GM23248 (cell line): Measurements from ENCODE around the gene SLC29A3.

Experiments used
- EZH2 ChIP-seq: fragments of 200-600 bp; sonication (generic); IDR thresholded peaks from 2 replicates; pipeline ENCODE4 v1.6.1; 2018; ENCODE audit warnings: antibody characterized with exemption, mild to moderate bottlenecking; ENCODE audit not compliant: insufficient read depth, poor library complexity, severe bottlenecking
- EZH2phosphoT487 ChIP-seq: fragments of 200-600 bp; sonication (generic); IDR thresholded peaks from 2 replicates; pipeline ENCODE4 v1.6.1; 2018; ENCODE audit warnings: antibody characterized with exemption, moderate library complexity, mild to moderate bottlenecking, low read depth; ENCODE audit not compliant: insufficient read depth

DNA sequence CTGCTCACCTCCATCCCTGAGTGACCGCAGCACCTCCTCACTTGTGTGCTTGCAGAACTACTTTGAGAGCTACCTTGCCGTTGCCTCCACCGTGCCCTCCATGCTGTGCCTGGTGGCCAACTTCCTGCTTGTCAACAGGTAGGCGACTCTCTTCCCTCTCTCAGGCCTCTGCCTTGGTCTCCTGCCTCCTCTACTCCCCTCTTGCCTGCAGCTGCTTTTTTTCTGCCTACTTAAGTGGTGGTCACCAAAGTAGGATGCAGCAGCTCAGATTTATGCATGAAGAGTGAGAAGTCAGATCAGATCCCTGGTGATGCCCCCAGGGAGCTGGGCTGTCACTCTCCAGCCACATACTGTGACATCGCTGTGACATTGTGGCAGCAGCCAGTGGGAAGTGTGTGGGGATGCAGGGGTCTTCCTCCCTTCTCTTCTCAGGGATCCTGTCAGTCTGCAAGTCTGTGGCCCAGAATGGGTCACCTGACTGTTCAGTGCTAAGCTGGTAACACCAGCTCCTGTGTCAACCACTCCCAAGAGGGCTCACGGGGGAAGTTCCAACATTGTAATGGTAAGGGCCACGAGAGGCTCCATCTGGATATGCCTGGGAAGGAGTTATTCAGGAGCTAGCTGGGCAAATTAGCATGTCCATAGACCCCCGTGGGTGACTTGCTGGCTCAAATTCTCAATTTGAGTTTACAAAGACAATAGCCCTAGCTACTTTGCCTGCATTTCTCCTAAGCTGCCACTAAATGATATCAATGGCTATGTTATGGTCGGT, 25.3 kb downstream of the SLC29A3 start:
- TF ChIP-seq EZH2: no peak
- no peak for TF ChIP-seq EZH2phosphoT487
